LNCaP clone FGC (cell line): ENCODE measurements around the gene ATP2A1.

Experiments
- DNase-seq: peaks from one replicate; pipeline ENCODE4 v3.0.0-alpha.2; 2011; ENCODE audit warnings: low read depth
- H3K4me3 ChIP-seq: 2 replicates; pipeline ENCODE4 v1.5.1; 2011; ENCODE audit warnings: mild to moderate bottlenecking, low read depth, low read length, control low read depth
- TF ChIP-seq, protein P1 (sequence below): IDR thresholded peaks from 2 replicates; pipeline ENCODE4 v1.5.1; 2012; ENCODE audit warnings: mild to moderate bottlenecking; ENCODE audit not compliant: control insufficient read depth, insufficient read depth; ENCODE audit errors: extremely low read depth

ATP2A1 gene

DNA sequence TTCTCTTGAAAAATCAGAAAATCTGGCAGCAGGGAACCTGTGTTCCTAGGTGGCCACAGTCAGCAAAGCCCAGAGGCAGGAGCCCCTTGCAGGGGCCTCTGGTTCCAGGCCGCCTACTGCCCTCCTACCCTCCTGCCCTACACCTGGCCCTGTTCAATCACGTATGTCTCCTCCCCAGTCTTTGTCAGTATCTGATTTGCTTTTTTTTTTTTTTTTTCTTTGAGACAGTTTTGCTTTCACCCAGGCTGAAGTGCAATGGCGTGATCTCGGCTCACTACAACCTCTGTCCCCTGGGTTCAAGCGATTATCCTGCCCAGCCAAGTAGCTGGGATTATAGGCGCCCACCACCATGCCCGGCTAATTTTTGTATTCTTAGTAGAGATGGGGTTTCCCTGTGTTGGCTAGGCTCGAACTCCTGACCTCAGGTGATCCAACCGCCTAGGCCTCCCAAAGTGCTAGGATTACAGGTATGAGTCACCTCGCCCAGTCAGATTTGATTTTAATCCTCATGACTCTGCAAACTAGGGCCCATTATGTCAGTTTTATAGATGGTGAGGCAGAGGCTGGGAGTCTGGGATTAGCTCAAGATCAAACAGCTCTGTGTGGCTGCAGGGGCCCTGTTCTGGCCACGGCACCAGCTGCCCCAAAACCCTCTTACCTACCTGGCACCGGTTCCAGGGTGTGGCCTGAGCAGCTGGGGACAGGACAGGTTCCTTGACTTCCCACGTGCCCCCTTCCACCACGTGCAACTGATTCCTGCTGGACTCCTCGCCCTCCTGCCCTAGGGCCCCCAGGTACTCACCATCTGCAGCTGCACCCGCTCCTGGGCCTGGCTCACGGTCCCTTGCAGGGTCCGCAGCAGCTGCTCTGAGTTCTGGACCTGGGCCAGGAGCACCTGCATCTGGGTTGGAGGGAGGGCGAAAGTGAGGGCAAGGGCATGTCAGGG, 32.1 kb downstream of the ATP2A1 start:
- DNase-seq = no peak

DNA sequence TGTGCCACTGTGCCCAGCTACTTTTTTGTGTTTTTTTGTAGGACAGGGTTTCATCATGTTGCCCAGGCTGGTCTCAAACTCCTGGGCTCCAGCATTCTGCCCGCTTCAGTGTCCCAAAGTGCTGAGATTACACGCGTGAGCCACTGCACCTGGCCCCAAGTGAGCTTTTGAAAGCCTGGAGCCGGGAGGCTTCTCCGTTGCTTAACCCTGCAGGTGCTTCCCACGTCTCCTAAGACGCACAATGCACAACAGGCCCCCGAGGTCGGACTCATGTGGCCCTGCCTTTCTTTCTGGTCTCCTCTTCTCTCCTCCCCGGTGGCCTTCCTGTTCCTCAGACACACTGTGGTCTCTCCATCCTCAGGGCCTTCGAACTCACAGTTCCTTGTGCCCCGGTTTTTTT, 34.3 kb downstream of the ATP2A1 start:
- H3K4me3 ChIP-seq = no peak overlapping the region
- no peak for DNase-seq

More for the DNA sequence above, 32.1 kb downstream of the ATP2A1 start:
- H3K4me3 ChIP-seq = no peak overlapping the region
- TF ChIP-seq, protein P1, sequence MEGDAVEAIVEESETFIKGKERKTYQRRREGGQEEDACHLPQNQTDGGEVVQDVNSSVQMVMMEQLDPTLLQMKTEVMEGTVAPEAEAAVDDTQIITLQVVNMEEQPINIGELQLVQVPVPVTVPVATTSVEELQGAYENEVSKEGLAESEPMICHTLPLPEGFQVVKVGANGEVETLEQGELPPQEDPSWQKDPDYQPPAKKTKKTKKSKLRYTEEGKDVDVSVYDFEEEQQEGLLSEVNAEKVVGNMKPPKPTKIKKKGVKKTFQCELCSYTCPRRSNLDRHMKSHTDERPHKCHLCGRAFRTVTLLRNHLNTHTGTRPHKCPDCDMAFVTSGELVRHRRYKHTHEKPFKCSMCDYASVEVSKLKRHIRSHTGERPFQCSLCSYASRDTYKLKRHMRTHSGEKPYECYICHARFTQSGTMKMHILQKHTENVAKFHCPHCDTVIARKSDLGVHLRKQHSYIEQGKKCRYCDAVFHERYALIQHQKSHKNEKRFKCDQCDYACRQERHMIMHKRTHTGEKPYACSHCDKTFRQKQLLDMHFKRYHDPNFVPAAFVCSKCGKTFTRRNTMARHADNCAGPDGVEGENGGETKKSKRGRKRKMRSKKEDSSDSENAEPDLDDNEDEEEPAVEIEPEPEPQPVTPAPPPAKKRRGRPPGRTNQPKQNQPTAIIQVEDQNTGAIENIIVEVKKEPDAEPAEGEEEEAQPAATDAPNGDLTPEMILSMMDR = no peak

DNA sequence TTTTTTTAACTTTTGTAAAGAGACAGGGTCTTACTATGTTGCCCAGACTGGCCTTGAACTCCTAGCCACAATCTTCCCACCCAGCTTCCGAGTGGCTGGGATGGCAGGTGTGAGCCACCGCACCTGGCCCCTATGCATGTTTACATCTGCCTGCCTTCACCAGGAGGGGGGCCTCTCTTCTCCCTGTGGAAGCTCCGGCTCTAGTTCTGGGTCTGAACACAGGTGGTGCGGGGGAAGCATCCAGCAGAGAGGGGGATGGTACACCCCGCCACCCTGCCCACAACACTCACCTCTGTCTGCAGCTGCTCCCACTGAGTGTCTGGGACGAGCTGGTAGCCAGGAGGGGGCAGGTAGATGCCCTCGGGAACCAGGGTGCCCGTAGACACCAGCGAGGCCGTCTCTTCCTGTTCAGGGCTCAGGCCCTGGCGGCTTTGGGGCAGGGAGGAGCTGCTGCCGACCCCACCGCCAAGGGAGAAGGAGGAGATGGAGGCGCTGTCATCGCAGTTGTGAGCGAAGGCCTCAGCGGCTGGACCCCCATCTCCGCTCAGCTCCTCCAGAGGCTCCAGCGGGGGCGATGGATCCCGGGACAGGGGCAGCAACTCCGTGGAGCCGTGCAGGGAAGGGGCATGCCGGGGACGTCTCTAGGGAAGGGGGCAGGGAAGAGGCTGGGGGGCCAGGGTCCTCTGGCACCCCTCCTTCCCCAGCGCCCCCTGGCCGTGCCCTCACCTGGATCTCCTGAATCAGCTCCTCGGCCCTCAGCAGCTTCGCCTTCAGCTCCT, 35.8 kb downstream of the ATP2A1 start:
- TF ChIP-seq, protein P1 = no peak
- H3K4me3 ChIP-seq = no peak overlapping the region

More for the DNA sequence above, 34.3 kb downstream of the ATP2A1 start:
- TF ChIP-seq, protein P1 = no peak

DNA sequence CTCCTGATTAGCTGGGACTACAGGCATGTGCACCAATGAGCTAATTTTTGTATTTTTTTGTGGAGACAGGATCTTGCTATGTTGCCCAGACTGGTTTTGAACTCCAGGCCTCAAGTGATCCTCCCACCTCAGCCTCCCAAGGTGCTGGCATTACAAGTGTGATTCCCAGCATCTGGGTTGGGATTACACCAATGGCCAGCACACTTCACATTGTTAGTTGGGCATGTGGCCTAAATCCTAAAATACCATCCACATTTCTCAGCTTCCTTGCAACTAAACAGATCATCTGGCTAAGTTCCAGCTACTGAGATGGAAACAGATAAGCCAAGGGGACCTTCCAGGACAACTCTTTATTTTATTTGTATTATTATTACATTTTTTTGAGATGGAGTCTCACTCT, 36.9 kb downstream of the ATP2A1 start:
- DNase-seq = no peak
- TF ChIP-seq, protein P1 = no peak
- H3K4me3 ChIP-seq = no peak overlapping the region

More for the DNA sequence above, 35.8 kb downstream of the ATP2A1 start:
- DNase-seq = no peak

DNA sequence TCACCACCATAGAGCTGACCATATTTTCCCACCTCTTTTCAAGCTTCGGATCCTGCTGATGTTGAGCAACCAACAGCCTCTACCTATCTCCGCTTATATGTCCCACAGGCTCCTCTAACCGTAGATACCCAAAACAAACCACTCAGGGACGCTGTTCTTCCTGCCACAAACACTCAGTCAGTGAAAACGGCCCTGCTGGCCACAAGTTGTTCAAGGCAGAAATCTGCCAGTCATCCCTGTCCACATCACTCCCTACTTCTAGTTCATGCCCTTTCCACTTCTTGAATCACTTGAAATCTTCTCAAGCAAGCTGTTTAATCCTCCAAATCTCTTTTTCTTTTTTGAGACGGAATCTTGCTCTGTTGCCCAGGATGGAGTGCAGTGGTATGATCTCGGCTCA, 38.8 kb downstream of the ATP2A1 start:
- TF ChIP-seq, protein P1 = no peak
- DNase-seq = no peak
- no peak overlapping the region for H3K4me3 ChIP-seq

DNA sequence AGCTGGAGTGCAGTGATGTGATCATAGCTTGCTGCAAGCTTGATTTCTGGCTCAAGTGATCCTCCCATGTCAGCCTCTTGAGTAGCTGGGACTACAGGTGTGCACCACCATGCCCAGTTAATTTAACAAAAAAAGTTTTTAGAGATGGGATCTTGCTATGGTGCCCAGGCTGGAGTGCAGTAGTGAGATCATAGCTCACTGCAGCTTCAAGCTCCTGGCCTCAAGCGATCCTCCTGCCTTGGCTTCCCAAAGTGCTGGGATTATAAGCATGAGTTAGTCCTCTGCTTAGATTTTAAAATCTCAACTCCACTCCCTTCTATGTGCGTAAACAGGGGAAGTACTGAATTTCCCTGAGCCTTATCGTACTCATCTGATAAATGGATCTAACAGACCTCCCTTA, 40.4 kb downstream of the ATP2A1 start:
- no peak overlapping the region for H3K4me3 ChIP-seq
- TF ChIP-seq, protein P1 = no peak
- no peak for DNase-seq
